Gastroesophageal sphincter (tissue), 3 donors: ENCODE results near the gene PXK.

Experiments used
- EP300 ChIP-seq: sonication (generic); formaldehyde crosslinking; IDR thresholded peaks from one replicate; pipeline ENCODE4 v1.6.1; 2017; ENCODE audit warnings: antibody characterized with exemption, mild to moderate bottlenecking
- POLR2A ChIP-seq, 2 donors: fragments of 450-650 bp; IDR thresholded peaks; one replicate each; pipeline ENCODE4 v1.6.1; 2017; ENCODE audit warnings: antibody characterized with exemption in 2 of 2, mild to moderate bottlenecking in 2 of 2, moderate library complexity in 1 of 2
- TF ChIP-seq, protein P1 (sequence below), 4 experiments: fragments of 200-600 bp in 2 of 4; fragments of 450-650 bp in 2 of 4; sonication (generic) in 1 of 4; IDR thresholded peaks; one replicate each; pipeline ENCODE4 v1.5.1; 2017 to 2019; ENCODE audit warnings: antibody characterized with exemption in 4 of 4, mild to moderate bottlenecking in 2 of 4, moderate library complexity in 2 of 4

GRCh38 chr3:58292866-58293265 is 39.8 kb upstream of the PXK start:
- TF ChIP-seq, protein P1, sequence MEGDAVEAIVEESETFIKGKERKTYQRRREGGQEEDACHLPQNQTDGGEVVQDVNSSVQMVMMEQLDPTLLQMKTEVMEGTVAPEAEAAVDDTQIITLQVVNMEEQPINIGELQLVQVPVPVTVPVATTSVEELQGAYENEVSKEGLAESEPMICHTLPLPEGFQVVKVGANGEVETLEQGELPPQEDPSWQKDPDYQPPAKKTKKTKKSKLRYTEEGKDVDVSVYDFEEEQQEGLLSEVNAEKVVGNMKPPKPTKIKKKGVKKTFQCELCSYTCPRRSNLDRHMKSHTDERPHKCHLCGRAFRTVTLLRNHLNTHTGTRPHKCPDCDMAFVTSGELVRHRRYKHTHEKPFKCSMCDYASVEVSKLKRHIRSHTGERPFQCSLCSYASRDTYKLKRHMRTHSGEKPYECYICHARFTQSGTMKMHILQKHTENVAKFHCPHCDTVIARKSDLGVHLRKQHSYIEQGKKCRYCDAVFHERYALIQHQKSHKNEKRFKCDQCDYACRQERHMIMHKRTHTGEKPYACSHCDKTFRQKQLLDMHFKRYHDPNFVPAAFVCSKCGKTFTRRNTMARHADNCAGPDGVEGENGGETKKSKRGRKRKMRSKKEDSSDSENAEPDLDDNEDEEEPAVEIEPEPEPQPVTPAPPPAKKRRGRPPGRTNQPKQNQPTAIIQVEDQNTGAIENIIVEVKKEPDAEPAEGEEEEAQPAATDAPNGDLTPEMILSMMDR (IDR thresholded peaks at IDR 0.05) = no peak
- no peak for TF ChIP-seq EP300
- no peak for TF ChIP-seq POLR2A (IDR thresholded peaks at IDR 0.05)
